Stomach (tissue), 4 donors: ENCODE measurements around the gene RNF128.
"Not testable (repeated sequence)": the region's sequence is repeated elsewhere in the genome, so short reads cannot be mapped to it uniquely, and the experiment has no call there.

Experiments used
- POLR2A ChIP-seq, 4 donors: fragments of 450-650 bp; IDR thresholded peaks; one replicate each; pipeline ENCODE4 v1.6.1; 2016; ENCODE audit warnings: antibody characterized with exemption in 4 of 4, control low read depth in 2 of 4, mild to moderate bottlenecking in 1 of 4, moderate library complexity in 1 of 4
- POLR2AphosphoS5 ChIP-seq, 3 donors: sonication (generic); formaldehyde crosslinking; IDR thresholded peaks; one replicate each; pipeline ENCODE4 v1.6.1; 2016; ENCODE audit warnings: antibody characterized with exemption in 3 of 3
- TF ChIP-seq, protein P1 (sequence below), 7 experiments: fragments of 450-650 bp in 4 of 7; fragments of 200-600 bp in 3 of 7; sonication (generic) in 3 of 7; IDR thresholded peaks; one replicate each; pipeline ENCODE4 v1.5.1; 2016 to 2019; ENCODE audit warnings: antibody characterized with exemption in 7 of 7, control low read depth in 2 of 7, mild to moderate bottlenecking in 1 of 7

DNA sequence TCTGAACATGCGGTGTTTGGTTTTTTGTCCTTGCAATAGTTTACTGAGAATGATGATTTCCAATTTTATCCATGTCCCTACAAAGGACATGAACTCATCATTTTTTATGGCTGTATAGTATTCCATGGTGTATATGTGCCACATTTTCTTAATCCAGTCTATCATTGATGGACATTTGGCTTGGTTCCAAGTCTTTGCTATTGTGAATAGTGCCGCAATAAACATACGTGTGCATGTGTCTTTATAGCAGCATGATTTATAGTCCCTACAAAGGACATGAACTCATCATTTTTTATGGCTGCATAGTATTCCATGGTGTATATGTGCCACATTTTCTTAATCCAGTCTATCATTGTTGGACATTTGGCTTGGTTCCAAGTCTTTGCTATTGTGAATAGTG lies 87.6 kb downstream of the RNF128 start:
- TF ChIP-seq, protein P1, sequence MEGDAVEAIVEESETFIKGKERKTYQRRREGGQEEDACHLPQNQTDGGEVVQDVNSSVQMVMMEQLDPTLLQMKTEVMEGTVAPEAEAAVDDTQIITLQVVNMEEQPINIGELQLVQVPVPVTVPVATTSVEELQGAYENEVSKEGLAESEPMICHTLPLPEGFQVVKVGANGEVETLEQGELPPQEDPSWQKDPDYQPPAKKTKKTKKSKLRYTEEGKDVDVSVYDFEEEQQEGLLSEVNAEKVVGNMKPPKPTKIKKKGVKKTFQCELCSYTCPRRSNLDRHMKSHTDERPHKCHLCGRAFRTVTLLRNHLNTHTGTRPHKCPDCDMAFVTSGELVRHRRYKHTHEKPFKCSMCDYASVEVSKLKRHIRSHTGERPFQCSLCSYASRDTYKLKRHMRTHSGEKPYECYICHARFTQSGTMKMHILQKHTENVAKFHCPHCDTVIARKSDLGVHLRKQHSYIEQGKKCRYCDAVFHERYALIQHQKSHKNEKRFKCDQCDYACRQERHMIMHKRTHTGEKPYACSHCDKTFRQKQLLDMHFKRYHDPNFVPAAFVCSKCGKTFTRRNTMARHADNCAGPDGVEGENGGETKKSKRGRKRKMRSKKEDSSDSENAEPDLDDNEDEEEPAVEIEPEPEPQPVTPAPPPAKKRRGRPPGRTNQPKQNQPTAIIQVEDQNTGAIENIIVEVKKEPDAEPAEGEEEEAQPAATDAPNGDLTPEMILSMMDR (IDR thresholded peaks at IDR 0.05): not testable (repeated sequence)
- not testable (repeated sequence) for TF ChIP-seq POLR2A, POLR2AphosphoS5 (IDR thresholded peaks at IDR 0.05)
